T1000 (cell line): ENCODE measurements around the gene NAV1.
"Not testable (repeated sequence)": the region's sequence is repeated elsewhere in the genome, so short reads cannot be mapped to it uniquely, and the experiment has no call there.

ENCODE experiments used
- DNase-seq: peaks from one replicate; lab custom pipeline; 2025; ENCODE audit warnings: mixed read lengths; lab: John Stamatoyannopoulos, UW

Gene NAV1

GRCh38 chr1:201566529-201566823 is 27.5 kb downstream of the NAV1 start:
- no peak for DNase-seq

GRCh38 chr1:201566933-201567801 is 28.2 kb downstream of the NAV1 start:
- no peak for DNase-seq

DNA sequence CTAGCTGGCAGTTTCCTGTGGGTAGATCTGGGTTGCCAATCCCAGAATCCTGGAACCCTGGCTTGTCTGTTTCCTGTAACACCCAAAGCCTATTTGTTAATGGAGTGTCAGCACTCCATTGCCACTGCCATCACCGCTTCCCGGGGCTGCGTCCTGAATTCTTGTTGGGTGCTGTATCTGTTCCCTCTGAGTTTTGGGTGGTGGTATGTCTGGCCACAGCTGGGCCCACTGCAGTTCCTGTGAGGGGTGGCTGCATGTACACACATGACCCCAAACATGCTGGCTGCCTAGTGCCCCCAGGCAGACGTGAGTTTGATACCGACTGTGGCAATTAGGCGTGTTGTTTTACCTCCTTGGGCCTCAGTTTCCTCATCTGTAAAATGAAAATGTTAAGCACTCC is 29.3 kb downstream of the NAV1 start:
- no peak for DNase-seq

- DNase-seq: no peak
These were observed 29.9 kb downstream of the NAV1 start for GRCh38 chr1:201568859-201569294.

DNA sequence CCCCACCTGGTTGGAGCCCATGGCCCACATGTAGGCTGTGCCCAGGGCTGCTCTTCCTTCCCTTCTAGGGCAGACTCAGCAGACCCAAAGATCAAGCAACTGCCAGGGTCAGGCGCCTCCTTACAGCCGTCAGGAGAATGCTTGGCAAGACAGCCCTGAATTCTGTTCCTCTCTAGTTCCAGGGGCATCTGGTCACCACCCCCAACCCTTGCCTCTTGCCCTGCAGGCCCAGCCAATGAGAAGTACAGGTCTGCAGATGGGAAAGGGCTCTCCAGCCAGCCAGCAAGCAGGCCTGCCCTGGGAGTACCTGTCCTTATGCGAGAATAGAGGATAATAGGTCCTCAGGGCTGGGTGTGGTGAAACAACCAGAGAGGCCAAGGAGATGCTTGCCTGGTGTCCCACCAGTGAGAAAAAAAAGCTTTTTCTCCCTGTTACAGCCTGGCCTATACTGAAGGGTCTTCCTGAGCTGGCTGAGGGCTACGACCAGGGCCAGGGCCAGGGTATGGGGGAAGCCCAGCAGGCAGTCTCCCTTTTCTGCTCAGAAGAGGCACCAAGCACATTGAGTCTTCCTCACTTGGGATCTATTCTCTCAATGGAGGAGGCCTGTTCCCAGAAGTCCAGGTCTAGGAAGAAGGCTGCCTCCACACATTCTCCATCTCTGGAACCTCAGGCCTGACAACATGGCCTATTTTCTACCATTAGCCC is 31.4 kb downstream of the NAV1 start:
- DNase-seq: no peak

- DNase-seq: no peak
These were observed 32.1 kb downstream of the NAV1 start for GRCh38 chr1:201570886-201571624.

DNA sequence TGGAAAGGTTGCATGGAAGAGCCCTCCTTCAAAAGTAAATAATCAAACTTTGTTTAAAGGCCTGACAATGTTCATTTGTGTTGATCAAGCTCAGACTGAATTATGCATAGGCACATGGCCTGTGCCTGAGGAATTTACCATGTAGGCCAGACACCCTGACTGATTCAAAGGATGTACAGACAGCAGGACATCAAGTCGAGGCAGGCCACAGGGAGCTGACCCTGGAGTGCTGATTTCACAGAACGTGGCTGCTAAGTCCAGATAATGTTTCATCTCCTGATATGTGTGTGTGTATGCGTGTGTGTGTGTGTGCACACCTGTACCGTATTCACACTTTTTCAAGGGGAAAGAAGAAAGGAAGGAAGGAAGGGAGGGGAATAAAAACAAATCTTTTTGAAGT is 34.1 kb downstream of the NAV1 start:
- no peak for DNase-seq

GRCh38 chr1:201573923-201574322 is 35.0 kb downstream of the NAV1 start:
- no peak for DNase-seq

GRCh38 chr1:201575912-201576311 is 37.0 kb downstream of the NAV1 start:
- no peak for DNase-seq

GRCh38 chr1:201576914-201577313 is 38.0 kb downstream of the NAV1 start:
- no peak for DNase-seq

GRCh38 chr1:201578008-201578888 is 39.3 kb downstream of the NAV1 start:
- DNase-seq: no peak

DNA sequence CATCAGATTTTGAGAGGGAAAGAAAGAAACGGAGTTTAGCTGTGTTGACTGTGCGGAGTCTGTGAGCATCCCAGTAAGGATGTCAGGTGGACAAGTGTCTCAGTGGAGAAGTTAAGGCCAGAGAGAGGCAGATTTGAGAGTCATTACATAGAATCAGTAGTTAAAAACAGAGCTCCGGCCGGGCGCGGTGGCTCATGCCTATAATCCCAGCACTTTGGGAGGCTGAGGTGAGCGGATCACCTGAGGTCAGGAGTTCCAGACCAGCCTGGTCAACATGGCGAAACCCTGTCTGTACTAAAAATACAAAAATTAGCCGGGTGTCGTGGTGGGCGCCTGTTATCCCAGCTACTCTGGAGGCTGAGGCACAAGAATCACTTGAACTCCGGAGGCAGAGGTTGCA is 42.4 kb downstream of the NAV1 start:
- not testable (repeated sequence) for DNase-seq

DNA sequence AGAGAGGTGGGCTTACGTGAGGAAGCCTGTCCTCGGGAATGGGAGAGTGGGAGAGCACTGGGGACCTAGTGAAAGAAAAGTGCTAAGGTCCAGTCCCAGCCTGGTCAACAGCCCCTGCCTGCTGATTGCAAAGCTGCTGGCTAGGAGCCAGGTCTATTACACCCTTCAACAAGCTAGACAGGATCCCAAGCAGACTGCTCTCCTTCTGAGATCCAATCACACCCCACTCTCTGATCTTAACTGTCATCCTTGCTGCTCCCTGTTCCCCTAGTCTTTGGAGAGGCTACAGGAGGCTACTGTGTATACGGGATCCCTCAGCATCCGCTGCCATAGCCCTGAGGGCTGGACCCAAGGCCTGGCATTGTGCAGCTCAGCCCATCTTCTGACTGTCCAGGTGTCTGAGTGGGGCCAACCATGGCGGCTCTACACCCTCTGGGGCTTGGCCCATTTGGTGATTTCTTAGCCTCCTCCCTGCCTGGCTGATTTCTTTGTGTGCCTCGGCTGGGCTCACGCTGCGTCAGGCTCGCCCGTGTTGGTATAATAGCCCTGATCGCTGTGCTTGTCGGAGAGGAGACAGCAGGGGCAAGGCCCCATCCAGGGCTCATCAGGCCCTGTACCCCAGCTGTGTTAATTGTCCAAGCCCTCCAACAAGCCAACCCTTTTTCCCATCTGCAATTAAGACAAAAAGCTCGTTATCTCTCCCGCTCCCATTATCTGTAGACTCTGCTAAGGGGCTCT is 43.9 kb downstream of the NAV1 start:
- DNase-seq: no peak

GRCh38 chr1:201583663-201584062 is 44.7 kb downstream of the NAV1 start:
- DNase-seq: no peak

- DNase-seq: no peak
These were observed 45.7 kb downstream of the NAV1 start for GRCh38 chr1:201584471-201585092.

- DNase-seq: no peak
These were observed 46.2 kb downstream of the NAV1 start for GRCh38 chr1:201585093-201585483.

DNA sequence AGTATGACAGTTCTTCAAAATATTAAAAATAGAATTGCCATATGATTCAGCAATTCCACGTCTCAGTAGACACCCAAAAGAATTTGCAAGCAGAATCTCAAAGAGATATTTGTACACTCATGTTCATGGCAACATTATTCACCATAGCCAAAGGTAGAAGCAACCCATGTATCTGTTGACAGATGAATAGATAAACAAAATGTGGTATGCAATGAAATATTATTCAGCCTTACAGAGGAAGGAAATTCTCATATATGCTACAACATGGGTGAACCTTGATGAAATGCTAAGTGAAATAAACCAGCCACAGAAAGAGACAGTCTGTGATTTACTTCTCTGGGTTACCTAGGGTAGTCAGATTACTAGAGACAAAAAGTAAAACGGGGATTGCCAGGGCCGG is 47.0 kb downstream of the NAV1 start:
- no peak for DNase-seq

- no peak for DNase-seq
These were observed 47.9 kb downstream of the NAV1 start for GRCh38 chr1:201586806-201587205.

DNA sequence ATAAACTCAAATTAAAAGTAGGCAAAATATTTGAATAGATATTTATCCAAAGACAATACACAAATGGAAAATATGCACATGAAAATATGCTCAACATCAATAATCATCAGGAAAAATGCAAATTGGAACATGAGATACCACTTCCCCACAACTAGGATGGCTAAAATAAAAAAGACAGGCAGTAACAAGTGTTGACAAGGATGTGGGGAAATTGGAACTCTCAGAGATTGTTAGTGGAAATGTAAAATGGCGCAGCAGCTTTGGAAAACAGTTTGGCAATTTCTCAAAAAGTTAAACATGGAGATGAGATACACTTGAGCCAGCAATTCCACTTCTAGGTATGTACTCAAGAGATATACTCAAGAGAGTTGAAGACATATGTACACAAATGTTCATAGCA is 48.8 kb downstream of the NAV1 start:
- no peak for DNase-seq
